Gastroesophageal sphincter (tissue), 3 donors: ENCODE data around the gene EXD3.

Experiments
- POLR2A ChIP-seq, 2 donors: fragments of 450-650 bp; IDR thresholded peaks; one replicate each; pipeline ENCODE4 v1.6.1; 2017; ENCODE audit warnings: antibody characterized with exemption in 2 of 2, mild to moderate bottlenecking in 2 of 2, moderate library complexity in 1 of 2
- TF ChIP-seq, protein P1 (sequence below), 4 experiments: fragments of 200-600 bp in 2 of 4; fragments of 450-650 bp in 2 of 4; sonication (generic) in 1 of 4; IDR thresholded peaks; one replicate each; pipeline ENCODE4 v1.5.1; 2017 to 2019; ENCODE audit warnings: antibody characterized with exemption in 4 of 4, mild to moderate bottlenecking in 2 of 4, moderate library complexity in 2 of 4

GRCh38 chr9:137370865-137371520 lies 52.0 kb downstream of the EXD3 start:
- TF ChIP-seq, protein P1, sequence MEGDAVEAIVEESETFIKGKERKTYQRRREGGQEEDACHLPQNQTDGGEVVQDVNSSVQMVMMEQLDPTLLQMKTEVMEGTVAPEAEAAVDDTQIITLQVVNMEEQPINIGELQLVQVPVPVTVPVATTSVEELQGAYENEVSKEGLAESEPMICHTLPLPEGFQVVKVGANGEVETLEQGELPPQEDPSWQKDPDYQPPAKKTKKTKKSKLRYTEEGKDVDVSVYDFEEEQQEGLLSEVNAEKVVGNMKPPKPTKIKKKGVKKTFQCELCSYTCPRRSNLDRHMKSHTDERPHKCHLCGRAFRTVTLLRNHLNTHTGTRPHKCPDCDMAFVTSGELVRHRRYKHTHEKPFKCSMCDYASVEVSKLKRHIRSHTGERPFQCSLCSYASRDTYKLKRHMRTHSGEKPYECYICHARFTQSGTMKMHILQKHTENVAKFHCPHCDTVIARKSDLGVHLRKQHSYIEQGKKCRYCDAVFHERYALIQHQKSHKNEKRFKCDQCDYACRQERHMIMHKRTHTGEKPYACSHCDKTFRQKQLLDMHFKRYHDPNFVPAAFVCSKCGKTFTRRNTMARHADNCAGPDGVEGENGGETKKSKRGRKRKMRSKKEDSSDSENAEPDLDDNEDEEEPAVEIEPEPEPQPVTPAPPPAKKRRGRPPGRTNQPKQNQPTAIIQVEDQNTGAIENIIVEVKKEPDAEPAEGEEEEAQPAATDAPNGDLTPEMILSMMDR (IDR thresholded peaks at IDR 0.05) = no peak
- no peak for TF ChIP-seq POLR2A (IDR thresholded peaks at IDR 0.05)
